ENCODE results near the gene PCDHGC3. TPM values are rescaled to one million over a fixed set of nuclear protein-coding genes. Genes with fewer than 3 reads are reported as not detected.

PCDHGC3 gene
- total and polyA plus RNA-seq, 2 of the 4 experiments (the other 2 are of a cell fraction) = 21.1 to 72.1 TPM

- in situ Hi-C loops (cut with MboI; ENCODE audit: low sequenced_read_pairs) = loop anchor here (5.0 kb wide), 1 partner anchor 45 kb away; no protein-coding TSS in a partner anchor
- no TSS peak for BruUV-seq (replicated peaks)
- Histone ChIP-seq H3K9me1 (ENCODE audit: insufficient read depth, low read length) (peaks cover 6% of the 10 kb centered on the region; the same call in 1 of the 2 replicates), H3K36me3 (ENCODE audit: control insufficient read depth, insufficient read depth, low read length) (no peaks in the 10 kb centered on the region), H3K4me2 (ENCODE audit: low read depth, low read length) (peak overlapping the region; percentile 64), H3K27me3 (ENCODE audit: control insufficient read depth, insufficient read depth, low read length) (no peaks in the 10 kb centered on the region), H2AK9ac (replicated peaks; ENCODE audit: low read depth, low read length, poor library complexity) (peak overlapping the region; percentile 68), H2AFZ (replicated peaks; ENCODE audit: low read length, poor library complexity) (peak overlapping the region; percentile 86), H3K23ac (ENCODE audit: low read depth, low read length) (peak overlapping the region; percentile 74), H3K4ac (ENCODE audit: low read depth, low read length) (peak overlapping the region; percentile 2; the same call in 1 of the 2 replicates), H4K20me1 (ENCODE audit: insufficient read depth, low read length) (peaks cover 35% of the 10 kb centered on the region), H2BK15ac (ENCODE audit: low read depth, low read length) (no peak overlapping the region), H3K79me1 (ENCODE audit: low read depth in 1 of 2, low read length in 2 of 2) (peaks cover 23 to 46% of the 10 kb centered on the region in 2 experiments), H3K18ac (ENCODE audit: low read depth, low read length) (no peak overlapping the region), H4K8ac (ENCODE audit: low read depth in 2 of 2, low read length in 2 of 2) (no peak overlapping the region; a peak in 1 of 4 replicates), H3K9ac (ENCODE audit: low read depth, low read length) (peak overlapping the region; percentile 67), H2BK120ac (ENCODE audit: low read depth, low read length) (no peak overlapping the region), H4K5ac (ENCODE audit: low read depth, low read length) (no peak overlapping the region), H3K9me3 (ENCODE audit: control insufficient read depth, insufficient read depth, low read length) (no peaks in the 10 kb centered on the region), H3K4me1 (ENCODE audit: control insufficient read depth, insufficient read depth, low read length) (peaks cover 17% of the 10 kb centered on the region), H3K14ac (replicated peaks; ENCODE audit: low read depth, low read length) (peak overlapping the region; percentile 34), H4K91ac (ENCODE audit: insufficient read depth, low read depth, low read length) (no peak overlapping the region), H3K4me3 (ENCODE audit: insufficient read depth, low read depth, low read length) (peak overlapping the region; percentile 54), H3K27ac (ENCODE audit: insufficient read depth, low read length) (peak overlapping the region; percentile 66), H3K56ac (ENCODE audit: extremely low read depth, insufficient read depth, low read length) (no peak overlapping the region), H2AK5ac (ENCODE audit: low read depth, low read length) (peak overlapping the region; percentile 12; the same call in 1 of the 2 replicates), H2BK20ac (ENCODE audit: low read depth, low read length) (no peak overlapping the region), H2BK5ac (ENCODE audit: low read depth, low read length, poor library complexity, severe bottlenecking) (no peak overlapping the region)
- no peak for ATAC-seq (ENCODE audit: low read depth)
- TF ChIP-seq MXI1 (IDR thresholded peaks at IDR 0.05; ENCODE audit: borderline replicate concordance, low read depth, low read length) (no peak), MAFK (IDR thresholded peaks at IDR 0.05; ENCODE audit: low read depth, low read length) (no peak), RAD21 (IDR thresholded peaks at IDR 0.05; ENCODE audit: low read length) (no peak), SMC3 (IDR thresholded peaks at IDR 0.05; ENCODE audit: low read depth, low read length) (no peak), FOS (IDR thresholded peaks at IDR 0.05; ENCODE audit: low read depth, low read length) (no peak), CHD1 (IDR thresholded peaks at IDR 0.05; ENCODE audit: low read depth, low read length) (no peak), USF2 (IDR thresholded peaks at IDR 0.05; ENCODE audit: low read depth, low read length) (no peak), POLR2A (IDR thresholded peaks at IDR 0.05; ENCODE audit: low read depth, low read length) (no peak), CEBPB (IDR thresholded peaks at IDR 0.05; ENCODE audit: low read depth, low read length) (no peak), MAZ (IDR thresholded peaks at IDR 0.05; ENCODE audit: borderline replicate concordance, low read depth, low read length) (no peak), RFX5 (IDR thresholded peaks at IDR 0.05; ENCODE audit: low read depth, low read length) (no peak), CTCF (conservative IDR thresholded peaks at IDR 0.05; ENCODE audit: low read depth, low read length) (no peak), BHLHE40 (IDR thresholded peaks at IDR 0.05; ENCODE audit: low read depth, low read length) (no peak), NFE2L2 (IDR thresholded peaks at IDR 0.05; ENCODE audit: low read depth, low read length) (no peak), ELK1 (IDR thresholded peaks at IDR 0.05; ENCODE audit: borderline replicate concordance, low read depth, low read length) (no peak), RCOR1 (IDR thresholded peaks at IDR 0.05; ENCODE audit: insufficient replicate concordance, low read length) (no peak)
- intact Hi-C loops (cut with micrococcal nuclease) = loop anchor here (5.0 kb wide), 2 partner anchors 45 to 60 kb away; partner anchors contain the start of genes PCDHGA12 and PCDHGB7
- no peak for DNase-seq
- WGBS, 2 experiments (ENCODE audit: extremely low coverage in 2 of 2, insufficient read length in 1 of 2) = 17% methylated on average over 1 of the region's 24 CpGs; no CpG with 5 or more reads in 1 of the 2 experiments
- CTCF ChIA-PET = interaction anchor here (0.9 to 3.1 kb wide), 8 partner anchors 35 to 81 kb away, joined by 3 to 19 read pairs (median 4); partner anchors contain the start of gene PCDHGB7
- POLR2A ChIA-PET (ENCODE audit: unreplicated experiment) = no interaction called here
- dilution Hi-C loops (cut with HindIII; ENCODE audit: low sequenced_read_pairs, unreplicated experiment) = no loop called here
Observed at GRCh38 chr5:141477044-141477575, 1.3 kb downstream of the PCDHGC3 start.

All from IMR-90 (cell line).